ENCODE measurements around the gene HHAT. TPM values are rescaled to one million over a fixed set of nuclear protein-coding genes. Genes with fewer than 3 reads are reported as not detected.
A peak's percentile ranks its signal among the peaks of the same experiment; 100 is the strongest.

The HHAT gene
- polyA plus RNA-seq, 2 of the 4 experiments (the other 2 are of a cell fraction) = 3.8 to 4.5 TPM

GRCh38 chr1:210711825-210712612 lies 383.3 kb downstream of the HHAT start:
- FAIRE-seq (no peak), ATAC-seq (peak; percentile 30 to 64; a peak in 3 of 6 replicates), DNase-seq (ENCODE audit: low read depth in 1 of 2, low spot score in 1 of 2) (no peak)
- Histone ChIP-seq H3K27ac (peak overlapping the region in 1 of 2 experiments; percentile 0; a peak in 1 of 6 replicates), H3K4me2 (no peak overlapping the region), H3K4me1 (peaks cover 17% of the 10 kb centered on the region; the same call in 2 of the 3 replicates), H3K4me3 (no peak overlapping the region), H3K9me3 (no peaks in the 10 kb centered on the region)
- 90% methylated on average over 5 of the region's 7 CpGs for WGBS (ENCODE audit: missing lambda C conversion rate)
- CTCF ChIA-PET = no interaction called here
- POLR2A ChIA-PET = no interaction called here
- TF ChIP-seq RAD21 (conservative IDR thresholded peaks at IDR 0.05 in 1 of 2, IDR thresholded peaks at IDR 0.05 in 1 of 2) (0 out of 5 replicates have a peak, but pooled peaks of 1 of the 2 experiments have one; percentile 16), CHD2 (IDR thresholded peaks at IDR 0.05; ENCODE audit: low read length, partially characterized antibody) (no peak)

DNA sequence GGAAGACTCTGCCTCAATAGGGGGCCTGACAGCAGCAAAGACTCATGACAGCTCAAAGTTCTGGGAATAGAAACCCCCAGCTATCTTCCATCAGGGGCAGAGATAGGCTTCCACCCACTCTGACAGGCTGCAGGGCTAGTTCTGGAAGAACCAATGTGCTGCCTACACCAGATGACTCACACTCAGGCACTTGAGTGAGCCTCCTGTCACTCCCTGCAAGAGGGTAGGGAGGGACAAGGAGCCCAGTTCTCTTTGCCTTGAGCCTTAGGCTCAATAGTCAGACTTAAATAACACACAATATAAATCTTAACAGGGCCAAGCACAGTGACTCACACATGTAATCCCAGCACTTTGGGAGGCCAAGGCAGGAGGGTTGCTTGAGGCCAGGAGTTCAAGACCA lies 386.4 kb downstream of the HHAT start:
- H3K4me3 ChIP-seq = no peak overlapping the region
- ATAC-seq (peak in 1 of 2 experiments; percentile 27; a peak in 1 of 6 replicates), DNase-seq (ENCODE audit: low read depth in 1 of 2, low spot score in 1 of 2) (no peak), FAIRE-seq (no peak)
- H3K4me1 ChIP-seq = peaks cover 6% of the 10 kb centered on the region; the same call in 1 of the 3 replicates
- CTCF ChIA-PET = interaction anchor here (1.4 kb wide), 1 partner anchor 10 kb away, joined by 3 read pairs; no protein-coding TSS in a partner anchor
- H3K9me3 ChIP-seq = no peaks in the 10 kb centered on the region
- POLR2A ChIA-PET = no interaction called here
- H3K4me2 ChIP-seq = no peak overlapping the region
- TF ChIP-seq KDM1A (IDR thresholded peaks at IDR 0.05; ENCODE audit: low read depth) = no peak
- TF ChIP-seq FOSL2 (IDR thresholded peaks at IDR 0.05) = no peak
- TF ChIP-seq FOSL2 (CRISPR knock-in tag; IDR thresholded peaks at IDR 0.05) = peak; percentile 8; the same call in 1 of the 2 replicates
- no peak for TF ChIP-seq MYC (IDR thresholded peaks at IDR 0.05; ENCODE audit: borderline replicate concordance, low read length)
- H3K27ac ChIP-seq = no peak overlapping the region

- TF ChIP-seq CHD2 (IDR thresholded peaks at IDR 0.05; ENCODE audit: low read length, partially characterized antibody) (no peak), HES2 (IDR thresholded peaks at IDR 0.05) (no peak), HEYL (CRISPR knock-in tag; IDR thresholded peaks at IDR 0.05) (no peak), GATA3 (IDR thresholded peaks at IDR 0.05; ENCODE audit: borderline replicate concordance) (no peak), NPAS2 (CRISPR knock-in tag; IDR thresholded peaks at IDR 0.05; ENCODE audit: borderline replicate concordance) (no peak), PHF8 (IDR thresholded peaks at IDR 0.05; ENCODE audit: borderline replicate concordance, low read depth) (no peak), EHMT2 (IDR thresholded peaks at IDR 0.05; ENCODE audit: low read depth) (no peak), E2F6 (IDR thresholded peaks at IDR 0.05; ENCODE audit: borderline replicate concordance, low read depth) (no peak), RAD21 (conservative IDR thresholded peaks at IDR 0.05 in 1 of 2, IDR thresholded peaks at IDR 0.05 in 1 of 2) (no peak), TFCP2L1 (CRISPR knock-in tag; IDR thresholded peaks at IDR 0.05) (no peak), POLR2A (IDR thresholded peaks at IDR 0.05; ENCODE audit: low read length) (no peak), HOXB5 (CRISPR knock-in tag; IDR thresholded peaks at IDR 0.05) (no peak), FOSL2 (IDR thresholded peaks at IDR 0.05) (no peak), FOSL2 (CRISPR knock-in tag; IDR thresholded peaks at IDR 0.05) (no peak)
- TF ChIP-seq, protein P1, sequence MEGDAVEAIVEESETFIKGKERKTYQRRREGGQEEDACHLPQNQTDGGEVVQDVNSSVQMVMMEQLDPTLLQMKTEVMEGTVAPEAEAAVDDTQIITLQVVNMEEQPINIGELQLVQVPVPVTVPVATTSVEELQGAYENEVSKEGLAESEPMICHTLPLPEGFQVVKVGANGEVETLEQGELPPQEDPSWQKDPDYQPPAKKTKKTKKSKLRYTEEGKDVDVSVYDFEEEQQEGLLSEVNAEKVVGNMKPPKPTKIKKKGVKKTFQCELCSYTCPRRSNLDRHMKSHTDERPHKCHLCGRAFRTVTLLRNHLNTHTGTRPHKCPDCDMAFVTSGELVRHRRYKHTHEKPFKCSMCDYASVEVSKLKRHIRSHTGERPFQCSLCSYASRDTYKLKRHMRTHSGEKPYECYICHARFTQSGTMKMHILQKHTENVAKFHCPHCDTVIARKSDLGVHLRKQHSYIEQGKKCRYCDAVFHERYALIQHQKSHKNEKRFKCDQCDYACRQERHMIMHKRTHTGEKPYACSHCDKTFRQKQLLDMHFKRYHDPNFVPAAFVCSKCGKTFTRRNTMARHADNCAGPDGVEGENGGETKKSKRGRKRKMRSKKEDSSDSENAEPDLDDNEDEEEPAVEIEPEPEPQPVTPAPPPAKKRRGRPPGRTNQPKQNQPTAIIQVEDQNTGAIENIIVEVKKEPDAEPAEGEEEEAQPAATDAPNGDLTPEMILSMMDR (IDR thresholded peaks at IDR 0.05) = no peak
- ATAC-seq (no peak), FAIRE-seq (no peak), DNase-seq (ENCODE audit: low read depth in 1 of 2, low spot score in 1 of 2) (no peak)
- Histone ChIP-seq H3K4me2 (no peak overlapping the region), H3K27ac (no peak overlapping the region), H3K4me1 (peaks cover 8% of the 10 kb centered on the region; the same call in 2 of the 3 replicates), H3K4me3 (no peak overlapping the region), H3K9me3 (no peaks in the 10 kb centered on the region)
- 23% methylated on average over 1 of the region's 1 CpG for WGBS (ENCODE audit: missing lambda C conversion rate)
- ChIA-PET POLR2A (no interaction called here), CTCF (no interaction called here)
Observed at GRCh38 chr1:210722410-210723081, 393.8 kb downstream of the HHAT start.
